NCI-H2107 treated with DMSO at 0.1 percent for 48 hours (cell line): ENCODE results near the gene SDK1.
"Not testable (repeated sequence)": the region's sequence is repeated elsewhere in the genome, so short reads cannot be mapped to it uniquely, and the experiment has no call there.

ENCODE experiments used
- DNase-seq: peaks from one replicate; lab custom pipeline; 2025; ENCODE audit not compliant: unreplicated experiment; lab: John Stamatoyannopoulos, UW

The SDK1 gene

GRCh38 chr7:3910054-3910453, 609.0 kb downstream of the SDK1 start:
- no peak for DNase-seq

GRCh38 chr7:3911685-3912084, 610.6 kb downstream of the SDK1 start:
- DNase-seq, result no peak

- DNase-seq, result no peak
Measured at GRCh38 chr7:3912291-3912690, 611.2 kb downstream of the SDK1 start.

- no peak for DNase-seq
Measured at GRCh38 chr7:3914051-3914775, 613.2 kb downstream of the SDK1 start.

- DNase-seq, result no peak
Measured at GRCh38 chr7:3915337-3915878, 614.4 kb downstream of the SDK1 start.

- no peak for DNase-seq
Measured at GRCh38 chr7:3916146-3916545, 615.1 kb downstream of the SDK1 start.

GRCh38 chr7:3917436-3917835, 616.4 kb downstream of the SDK1 start:
- DNase-seq, result no peak

GRCh38 chr7:3918576-3918975, 617.5 kb downstream of the SDK1 start:
- DNase-seq, result no peak

- DNase-seq, result no peak
Measured at GRCh38 chr7:3922175-3922635, 621.2 kb downstream of the SDK1 start.

- DNase-seq, result no peak
Measured at GRCh38 chr7:3923307-3923918, 622.4 kb downstream of the SDK1 start.

- DNase-seq, result no peak
Measured at GRCh38 chr7:3924277-3924676, 623.2 kb downstream of the SDK1 start.

- DNase-seq, result no peak
Measured at GRCh38 chr7:3927446-3928110, 626.5 kb downstream of the SDK1 start.

- DNase-seq, result no peak
Measured at GRCh38 chr7:3928727-3929515, 627.9 kb downstream of the SDK1 start.

- no peak for DNase-seq
Measured at GRCh38 chr7:3931843-3932242, 630.8 kb downstream of the SDK1 start.

- no peak for DNase-seq
Measured at GRCh38 chr7:3937146-3937545, 636.1 kb downstream of the SDK1 start.

- DNase-seq, result no peak
Measured at GRCh38 chr7:3937605-3938004, 636.6 kb downstream of the SDK1 start.

GRCh38 chr7:3941706-3942105, 640.7 kb downstream of the SDK1 start:
- DNase-seq, result not testable (repeated sequence)

- DNase-seq, result no peak
Measured at GRCh38 chr7:3942276-3942675, 641.2 kb downstream of the SDK1 start.

- no peak for DNase-seq
Measured at GRCh38 chr7:3942816-3943745, 642.0 kb downstream of the SDK1 start.
